Thoracic aorta (tissue), 2 donors: ENCODE data around the gene EXOC3. TPM values are rescaled to one million over a fixed set of nuclear protein-coding genes. Genes with fewer than 3 reads are reported as not detected.

Source experiments
- ATAC-seq: fragments of 150-250 bp; one replicate; pipeline ENCODE4 v1.8.0; 2017; ENCODE audit warnings: low read depth; ENCODE audit not compliant: insufficient number of reproducible peaks, low FRiP score
- DNase-seq: peaks from one replicate; pipeline ENCODE4 v3.0.0-alpha.2; 2020; ENCODE audit warnings: low spot score
- H3K27ac ChIP-seq, 2 donors: fragments of 200-600 bp; sonication (generic); 1 replicate in 1 of 2; 2 replicates in 1 of 2; pipeline ENCODE4 v1.5.1; 2016; ENCODE audit warnings: mild to moderate bottlenecking in 2 of 2, moderate library complexity in 2 of 2
- H3K27me3 ChIP-seq: fragments of 200-600 bp; sonication (generic); replicated peaks from 2 replicates; pipeline ENCODE4 v1.6.0; 2016; ENCODE audit warnings: mild to moderate bottlenecking; ENCODE audit not compliant: insufficient read depth
- H3K36me3 ChIP-seq: fragments of 200-600 bp; sonication (generic); one replicate; pipeline ENCODE4 v1.5.1; 2016
- H3K4me1 ChIP-seq, 2 donors: fragments of 200-600 bp; sonication (generic); 1 replicate in 1 of 2; 2 replicates in 1 of 2; pipeline versions ENCODE4 v1.5.1 to v1.6.0; 2016; ENCODE audit warnings: low read depth in 2 of 2, mild to moderate bottlenecking in 1 of 2; ENCODE audit not compliant: control insufficient read depth in 1 of 2
- H3K4me3 ChIP-seq: fragments of 200-600 bp; sonication (generic); 2 replicates; pipeline ENCODE4 v1.5.1; 2016; ENCODE audit warnings: mild to moderate bottlenecking
- H3K9me3 ChIP-seq: fragments of 200-600 bp; sonication (generic); 2 replicates; pipeline ENCODE4 v1.5.1; 2016
- total RNA-seq, 2 donors: library from RNA; depleted of rRNA; stranded (reverse); fragments of >200 nt; gene quantifications; one replicate each; pipeline versions ENCODE4 v1.1.0 to v1.2.3, GENCODE V29; 2016
- TF ChIP-seq, protein P1 (sequence below): fragments of 200-600 bp; sonication (generic); IDR thresholded peaks from one replicate; pipeline ENCODE4 v1.5.1; 2019; ENCODE audit warnings: antibody characterized with exemption

The EXOC3 gene
- total RNA-seq, 2 donors from 2014 or later = 34.5 to 79.7 TPM

GRCh38 chr5:417301-418161 is 25.4 kb upstream of the EXOC3 start:
- no peaks in the 10 kb centered on the region for H3K36me3 ChIP-seq
- ATAC-seq (no peak), DNase-seq (no peak)
- H3K9me3 ChIP-seq = no peaks in the 10 kb centered on the region
- no peaks in the 10 kb centered on the region for H3K27me3 ChIP-seq
- no peak overlapping the region for H3K4me3 ChIP-seq
- no peak overlapping the region for H3K27ac ChIP-seq
- TF ChIP-seq, protein P1, sequence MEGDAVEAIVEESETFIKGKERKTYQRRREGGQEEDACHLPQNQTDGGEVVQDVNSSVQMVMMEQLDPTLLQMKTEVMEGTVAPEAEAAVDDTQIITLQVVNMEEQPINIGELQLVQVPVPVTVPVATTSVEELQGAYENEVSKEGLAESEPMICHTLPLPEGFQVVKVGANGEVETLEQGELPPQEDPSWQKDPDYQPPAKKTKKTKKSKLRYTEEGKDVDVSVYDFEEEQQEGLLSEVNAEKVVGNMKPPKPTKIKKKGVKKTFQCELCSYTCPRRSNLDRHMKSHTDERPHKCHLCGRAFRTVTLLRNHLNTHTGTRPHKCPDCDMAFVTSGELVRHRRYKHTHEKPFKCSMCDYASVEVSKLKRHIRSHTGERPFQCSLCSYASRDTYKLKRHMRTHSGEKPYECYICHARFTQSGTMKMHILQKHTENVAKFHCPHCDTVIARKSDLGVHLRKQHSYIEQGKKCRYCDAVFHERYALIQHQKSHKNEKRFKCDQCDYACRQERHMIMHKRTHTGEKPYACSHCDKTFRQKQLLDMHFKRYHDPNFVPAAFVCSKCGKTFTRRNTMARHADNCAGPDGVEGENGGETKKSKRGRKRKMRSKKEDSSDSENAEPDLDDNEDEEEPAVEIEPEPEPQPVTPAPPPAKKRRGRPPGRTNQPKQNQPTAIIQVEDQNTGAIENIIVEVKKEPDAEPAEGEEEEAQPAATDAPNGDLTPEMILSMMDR = no peak
- H3K4me1 ChIP-seq = no peaks in the 10 kb centered on the region

DNA sequence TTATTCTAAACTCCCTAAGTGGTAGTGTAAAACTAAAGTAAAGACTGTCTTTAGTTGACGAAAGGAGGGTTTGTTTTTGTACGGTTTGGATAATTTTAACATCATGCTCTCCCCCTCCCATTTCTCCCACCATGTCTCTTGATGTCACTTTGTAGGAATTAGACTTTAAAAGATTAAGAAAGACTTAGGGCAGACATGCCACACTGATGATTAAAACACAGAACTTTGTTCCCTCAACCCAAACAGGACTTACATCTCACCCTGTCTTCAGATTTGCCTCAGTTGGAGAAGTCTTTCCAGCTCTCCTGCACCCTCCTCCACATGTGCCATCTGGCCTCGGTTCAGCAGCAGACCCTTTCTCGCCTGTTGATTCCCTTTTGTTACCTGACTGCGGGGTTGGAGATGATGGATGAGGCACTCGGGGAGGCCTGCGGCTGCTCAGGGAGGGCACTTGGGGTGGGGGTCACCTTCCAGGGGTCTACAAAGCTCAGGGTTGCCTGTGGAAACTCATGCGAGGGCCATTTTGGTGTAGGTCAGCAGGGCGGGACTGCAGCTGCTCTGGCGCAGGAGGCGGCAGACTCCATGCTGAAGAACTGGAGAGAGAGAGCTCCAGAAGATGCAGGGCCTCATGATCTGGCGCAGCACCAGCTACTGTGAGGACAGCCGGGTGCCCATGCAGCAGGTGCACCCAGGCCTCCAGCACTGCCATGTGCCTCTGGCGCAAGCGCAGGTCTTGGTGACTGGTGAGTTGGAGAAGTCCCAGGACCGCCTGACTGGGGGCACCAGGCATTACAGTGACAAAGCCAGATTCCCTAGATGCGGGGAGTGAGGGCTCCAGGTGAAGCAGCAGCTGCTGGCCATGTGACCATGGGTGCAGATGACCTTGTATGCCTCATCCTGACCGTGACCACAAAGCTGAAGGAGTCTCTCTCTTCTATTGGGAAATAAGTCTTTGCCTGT is 24.5 kb upstream of the EXOC3 start:
- no peaks in the 10 kb centered on the region for H3K36me3 ChIP-seq
- no peaks in the 10 kb centered on the region for H3K4me1 ChIP-seq
- no peak for DNase-seq
- H3K4me3 ChIP-seq = no peak overlapping the region
- no peak overlapping the region for H3K27ac ChIP-seq
- ATAC-seq = no peak
- no peaks in the 10 kb centered on the region for H3K27me3 ChIP-seq
- H3K9me3 ChIP-seq = no peaks in the 10 kb centered on the region
- TF ChIP-seq, protein P1 = no peak

DNA sequence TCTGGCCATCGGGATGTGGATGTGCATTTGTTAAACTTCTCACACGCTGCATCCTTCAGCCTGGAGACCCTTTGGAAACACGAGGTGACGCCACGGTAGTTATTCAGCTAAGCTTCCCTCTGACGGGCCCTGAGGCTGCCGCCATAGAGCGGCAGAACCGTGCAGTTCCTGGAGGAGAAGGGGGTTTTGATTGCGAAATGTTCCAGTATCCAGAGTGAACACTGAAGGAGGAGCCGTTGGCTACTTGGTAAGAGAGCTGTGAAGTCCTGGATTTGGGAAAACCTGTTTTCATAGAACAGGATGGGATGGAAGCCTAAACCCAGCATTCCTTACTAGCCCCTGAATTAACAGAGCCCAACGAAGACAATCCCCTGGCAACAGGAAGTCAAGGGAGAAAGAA is 23.0 kb upstream of the EXOC3 start:
- ATAC-seq (no peak), DNase-seq (no peak)
- Histone ChIP-seq H3K4me1 (no peaks in the 10 kb centered on the region), H3K27me3 (no peaks in the 10 kb centered on the region), H3K4me3 (no peak overlapping the region), H3K36me3 (no peaks in the 10 kb centered on the region), H3K27ac (no peak overlapping the region), H3K9me3 (no peaks in the 10 kb centered on the region)
- TF ChIP-seq, protein P1 = no peak

GRCh38 chr5:420632-421286 is 22.2 kb upstream of the EXOC3 start:
- DNase-seq (no peak), ATAC-seq (no peak)
- TF ChIP-seq, protein P1 = no peak
- Histone ChIP-seq H3K9me3 (no peaks in the 10 kb centered on the region), H3K4me1 (no peaks in the 10 kb centered on the region), H3K27me3 (no peaks in the 10 kb centered on the region), H3K4me3 (no peak overlapping the region), H3K36me3 (no peaks in the 10 kb centered on the region), H3K27ac (no peak overlapping the region)
